Ammon's horn (tissue), 1 donor: ENCODE data around the gene MED22.

Source experiments
- DNase-seq: peaks from one replicate; pipeline ENCODE4 v3.0.0-alpha.2; 2016; ENCODE audit warnings: low spot score

MED22 gene

DNA sequence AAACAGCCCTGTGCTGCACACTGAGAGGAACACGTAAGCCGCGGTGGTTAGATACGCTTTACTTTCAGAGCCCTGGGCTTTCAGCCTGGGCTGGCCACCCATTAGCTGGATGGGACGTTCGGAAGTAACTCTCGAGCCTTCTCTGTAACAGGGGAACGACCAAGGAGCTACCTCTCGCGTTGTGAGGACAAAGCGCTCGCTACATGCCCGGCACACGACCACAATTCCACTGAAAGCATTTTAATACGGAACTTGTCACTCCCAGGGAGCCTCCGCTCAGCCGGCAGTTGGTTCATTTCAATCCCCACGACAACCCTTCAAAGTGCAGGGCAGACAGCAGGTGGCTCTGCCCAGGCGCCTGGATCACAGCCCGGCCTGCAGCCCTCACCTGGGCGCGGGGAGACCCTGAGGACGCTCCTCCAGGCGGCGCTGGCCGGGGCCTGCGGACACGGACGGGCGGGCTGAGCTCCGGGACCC lies 8.0 kb upstream of the MED22 start:
- DNase-seq: no peak

DNA sequence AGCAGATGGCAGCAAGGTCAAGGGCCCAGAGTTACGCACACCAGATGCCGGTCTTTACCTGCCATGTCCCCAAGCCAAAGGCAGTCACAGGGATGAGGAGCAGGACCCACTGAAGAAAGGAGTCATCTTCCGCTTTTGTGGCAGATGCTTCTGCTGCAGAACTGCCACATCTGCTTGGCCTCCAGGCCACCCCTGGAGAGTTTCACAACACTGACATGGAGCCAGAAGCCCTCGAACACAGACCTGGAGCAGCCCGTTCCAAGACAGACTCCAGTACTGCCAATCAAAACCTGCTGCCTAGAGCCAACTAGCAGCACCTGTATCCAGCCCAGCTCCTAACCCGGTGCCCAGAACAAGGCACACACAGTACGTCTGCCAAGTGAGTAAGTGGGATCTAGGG lies 6.8 kb upstream of the MED22 start:
- DNase-seq: no peak

DNA sequence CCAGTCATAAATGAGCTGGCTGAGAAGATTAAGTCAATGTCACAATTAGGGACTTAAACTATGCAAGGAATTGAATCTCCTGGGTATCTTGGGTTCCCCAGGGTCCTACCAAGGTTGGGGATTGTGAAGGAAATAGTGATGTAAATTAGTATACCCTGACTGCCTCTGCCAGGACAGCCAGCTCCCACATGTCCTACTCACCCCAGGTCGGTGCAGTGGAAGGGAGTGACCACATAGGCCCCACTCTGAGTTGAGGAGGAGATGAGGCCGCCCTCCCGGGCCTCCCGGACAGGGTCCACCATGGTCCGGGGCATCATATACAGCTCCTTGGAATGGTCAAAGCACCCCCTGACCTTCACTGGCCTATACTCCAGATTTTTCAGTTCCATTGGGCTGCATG lies 5.6 kb upstream of the MED22 start:
- DNase-seq: no peak

DNA sequence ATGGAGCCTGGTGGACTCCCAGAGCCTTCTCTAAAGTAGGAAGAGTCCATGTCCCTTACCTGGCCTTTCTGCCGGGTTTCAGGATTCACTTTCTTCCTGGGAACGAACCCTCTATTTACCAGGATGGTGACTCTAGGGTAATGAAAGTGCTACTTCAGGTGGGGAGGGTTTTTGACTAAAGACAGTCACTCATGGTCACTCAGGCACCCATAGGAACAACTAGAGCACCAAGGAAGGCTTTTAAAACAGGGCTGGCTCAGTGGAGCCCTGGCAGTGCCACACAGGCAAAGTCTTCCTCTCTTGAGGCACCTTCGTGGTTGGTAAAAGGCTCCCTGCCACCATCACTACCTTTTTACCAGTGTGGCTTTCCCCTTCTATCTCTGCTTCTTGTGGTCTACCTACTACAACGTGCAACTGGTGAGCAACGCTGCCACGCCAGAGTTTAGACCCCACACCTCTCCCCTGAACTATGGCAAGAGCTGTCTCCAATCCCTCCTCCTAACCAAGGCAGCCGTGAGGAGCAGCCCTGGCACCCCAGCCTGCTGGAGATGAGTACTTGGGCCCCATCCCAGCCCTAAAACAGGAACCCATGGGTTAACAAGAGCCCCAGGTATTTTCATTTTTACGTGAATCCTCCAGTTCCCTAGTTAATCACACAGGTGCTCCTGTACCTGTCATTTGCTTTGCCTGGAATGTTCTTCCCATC lies 4.9 kb upstream of the MED22 start:
- DNase-seq: no peak

DNA sequence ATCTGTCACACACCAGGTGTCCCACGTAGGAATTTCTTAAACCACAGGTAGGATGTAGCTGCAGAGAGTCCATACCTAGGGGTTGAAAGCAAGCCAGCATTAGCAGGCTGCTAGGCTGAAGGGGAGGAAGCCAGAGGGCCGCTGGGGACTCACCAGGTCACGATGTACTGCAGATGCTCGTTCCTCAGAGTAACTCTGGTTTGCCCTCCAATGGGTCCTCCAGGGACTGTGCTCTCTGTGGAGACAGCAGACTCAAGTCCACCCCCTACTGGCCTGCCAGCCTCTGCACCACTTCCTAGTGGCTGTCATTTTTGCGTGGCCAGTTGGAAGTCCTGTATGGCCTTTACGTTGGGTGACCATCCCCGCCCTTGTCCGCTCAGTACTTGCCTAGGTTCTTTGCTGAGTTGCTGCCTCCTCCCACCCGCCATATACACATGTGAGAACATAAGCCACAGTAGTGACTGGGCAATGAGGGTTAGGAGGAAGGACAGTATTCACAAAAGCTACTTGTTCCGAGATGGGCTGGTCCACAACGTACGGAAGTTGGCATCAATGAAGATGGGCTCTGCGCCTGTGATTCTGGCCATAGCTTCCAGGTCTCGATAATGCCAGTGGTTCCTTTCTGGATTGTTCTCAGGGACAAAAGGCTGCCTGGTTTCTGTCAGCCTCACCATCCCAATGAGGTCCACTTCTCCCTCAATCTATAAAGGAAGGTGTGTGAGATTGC lies 4.1 kb upstream of the MED22 start:
- no peak for DNase-seq

DNA sequence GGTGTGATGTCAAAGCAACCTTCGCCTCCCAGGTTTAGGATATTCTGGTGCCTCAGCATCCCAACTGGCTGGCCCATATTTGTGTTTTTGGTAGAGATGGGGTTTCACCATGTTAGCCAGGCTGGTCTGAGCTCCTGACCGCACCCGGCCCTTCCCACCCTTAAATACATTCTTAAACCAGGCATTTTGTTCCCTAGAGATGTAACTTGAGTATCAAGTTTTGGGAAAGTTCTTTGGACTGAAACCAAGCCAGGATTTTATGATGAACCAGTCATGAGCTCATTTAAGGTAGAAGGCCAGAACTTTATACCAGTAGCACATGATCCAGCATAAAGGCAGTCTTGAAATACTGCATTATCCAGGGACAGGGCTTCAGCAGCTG lies 3.6 kb upstream of the MED22 start:
- no peak for DNase-seq

DNA sequence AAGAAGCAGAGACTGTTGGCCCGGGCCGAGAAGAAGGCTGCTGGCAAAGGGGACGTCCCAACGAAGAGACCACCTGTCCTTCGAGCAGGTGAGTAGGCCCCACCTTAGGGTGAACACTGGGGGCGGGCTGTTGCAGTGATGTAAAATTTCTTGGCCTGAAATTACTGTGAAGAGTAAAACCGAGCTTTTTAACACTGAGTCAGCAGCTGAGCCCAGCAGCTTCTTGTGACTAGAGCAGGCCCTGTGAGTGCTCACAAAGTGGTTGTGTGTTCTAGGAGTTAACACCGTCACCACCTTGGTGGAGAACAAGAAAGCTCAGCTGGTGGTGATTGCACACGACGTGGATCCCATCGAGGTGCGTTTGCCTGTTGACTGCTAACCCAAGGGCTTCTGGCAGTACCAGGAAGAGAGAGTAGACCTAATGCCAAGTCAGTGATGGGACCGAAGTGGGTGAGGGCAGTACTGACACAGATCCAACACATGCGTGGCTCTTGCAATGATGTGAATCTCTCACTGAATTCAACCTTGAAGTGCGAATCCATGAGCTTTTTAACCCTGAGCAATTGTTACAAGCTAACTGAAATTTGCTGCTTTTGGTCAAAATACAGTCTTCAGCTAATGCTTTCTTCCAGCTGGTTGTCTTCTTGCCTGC lies 2.2 kb upstream of the MED22 start:
- no peak for DNase-seq

DNA sequence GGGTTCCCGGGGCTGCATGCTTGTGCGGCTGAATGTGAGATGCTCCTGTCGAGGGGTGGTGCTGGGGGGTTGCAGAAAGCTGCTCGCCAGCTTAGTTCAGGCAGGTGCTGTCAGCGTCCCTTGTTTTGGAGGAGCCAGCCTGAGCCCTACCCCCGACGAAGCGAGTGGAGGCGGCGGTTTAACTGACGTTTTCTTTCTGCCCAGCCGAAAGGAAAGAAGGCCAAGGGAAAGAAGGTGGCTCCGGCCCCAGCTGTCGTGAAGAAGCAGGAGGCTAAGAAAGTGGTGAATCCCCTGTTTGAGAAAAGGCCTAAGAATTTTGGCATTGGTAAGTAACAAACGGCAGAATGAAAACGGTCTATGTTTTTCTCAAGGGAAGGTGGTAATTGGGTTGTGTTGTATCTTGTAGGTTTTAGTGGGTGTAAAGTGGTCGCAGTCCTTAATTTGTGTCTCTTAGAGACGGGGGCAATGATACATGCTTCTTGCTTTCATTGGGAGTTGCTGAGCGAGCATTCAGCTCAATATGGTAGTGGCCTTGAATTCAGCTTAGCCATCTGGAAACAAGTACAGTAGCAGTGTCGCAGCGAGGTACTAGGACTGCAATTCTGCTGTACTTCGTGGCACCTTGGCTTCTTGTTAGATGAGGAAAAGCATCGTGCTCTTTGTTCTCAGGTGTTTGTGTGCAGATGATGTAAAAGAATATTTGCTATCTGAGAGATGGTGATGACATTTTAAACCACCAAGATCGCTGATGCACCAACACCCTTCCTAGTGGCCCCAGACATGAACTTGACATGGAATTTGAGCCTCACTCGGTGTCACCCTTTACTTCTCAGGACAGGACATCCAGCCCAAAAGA lies 1.0 kb upstream of the MED22 start:
- no peak for DNase-seq

DNA sequence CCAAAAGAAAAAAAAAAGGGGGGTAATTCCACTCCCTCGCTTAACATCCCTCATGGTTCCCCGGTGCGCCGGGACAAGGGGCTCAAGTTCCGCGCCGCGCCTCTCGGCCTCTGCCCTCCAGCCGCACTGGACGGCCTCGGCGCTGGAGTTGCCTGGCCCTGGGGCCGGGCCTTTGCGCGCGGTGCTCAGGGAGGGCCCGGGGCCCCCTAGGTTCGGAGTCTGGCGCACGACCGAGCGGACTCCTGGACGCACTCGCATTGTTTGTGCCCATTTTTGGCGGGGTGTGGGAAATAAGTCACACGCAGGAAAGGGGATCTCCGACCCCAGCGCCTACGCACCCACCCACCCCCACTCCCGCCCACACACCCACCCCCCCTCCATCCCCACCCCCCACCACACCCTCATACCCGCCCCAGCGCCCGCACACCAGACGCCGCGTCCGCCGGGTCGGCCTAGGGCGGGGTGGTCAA lies 381 bp downstream of the MED22 start:
- no peak for DNase-seq

DNA sequence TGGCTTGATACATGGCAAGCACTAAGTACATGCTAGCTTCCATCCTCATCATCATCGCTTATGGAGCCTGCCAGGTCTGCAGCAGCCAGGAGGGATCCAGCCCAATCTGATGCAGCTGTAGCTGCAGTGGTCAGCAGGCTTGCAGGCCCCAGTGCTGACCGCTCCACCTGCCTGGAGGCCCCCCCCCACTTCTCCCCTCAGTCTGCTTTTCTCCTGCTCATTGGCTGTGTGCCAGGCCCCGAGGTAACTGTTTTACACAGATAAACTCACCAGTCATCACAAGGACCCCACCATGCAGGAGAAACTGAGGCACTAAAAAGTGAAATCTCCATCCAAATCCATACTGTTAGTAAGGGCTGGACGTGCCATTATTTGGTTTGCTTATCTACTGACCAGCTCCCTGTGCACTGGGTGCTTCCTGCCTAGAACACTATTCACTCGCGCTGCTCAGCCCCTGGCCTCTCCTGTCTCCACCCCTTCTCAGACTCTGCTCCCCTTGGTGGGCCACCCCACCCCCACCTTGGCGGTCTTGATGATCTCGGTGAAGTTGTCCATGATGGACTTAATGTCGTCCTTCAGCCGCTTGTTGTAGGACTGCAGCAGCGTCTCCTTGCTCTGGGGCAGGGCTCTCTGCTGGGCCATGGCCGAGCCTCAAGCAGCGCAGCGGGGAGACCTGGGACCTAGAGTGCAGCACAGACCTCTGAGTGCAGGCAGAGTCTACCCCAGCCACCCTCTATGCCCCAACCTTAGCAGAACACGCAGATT lies 1.7 kb downstream of the MED22 start:
- DNase-seq: no peak

DNA sequence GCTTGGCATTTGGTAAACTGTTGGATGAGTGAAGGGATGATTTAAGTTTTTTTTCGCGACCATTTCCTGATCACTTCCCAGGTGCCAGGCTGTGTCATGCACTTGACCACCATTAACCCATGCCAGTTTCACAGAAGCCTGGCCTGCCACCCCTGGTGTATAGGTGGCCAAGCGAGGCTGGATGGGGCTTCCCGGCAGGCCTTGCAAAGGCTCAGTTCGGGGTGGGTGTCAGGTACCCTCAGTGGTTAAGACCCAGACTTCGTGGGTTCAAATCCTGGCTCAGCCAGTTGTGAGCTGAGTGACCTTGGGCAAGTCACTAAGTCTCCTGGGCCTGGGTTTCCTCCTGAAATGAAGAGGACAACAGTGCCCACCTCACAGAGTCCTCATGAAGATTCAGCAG lies 2.3 kb downstream of the MED22 start:
- DNase-seq: no peak

DNA sequence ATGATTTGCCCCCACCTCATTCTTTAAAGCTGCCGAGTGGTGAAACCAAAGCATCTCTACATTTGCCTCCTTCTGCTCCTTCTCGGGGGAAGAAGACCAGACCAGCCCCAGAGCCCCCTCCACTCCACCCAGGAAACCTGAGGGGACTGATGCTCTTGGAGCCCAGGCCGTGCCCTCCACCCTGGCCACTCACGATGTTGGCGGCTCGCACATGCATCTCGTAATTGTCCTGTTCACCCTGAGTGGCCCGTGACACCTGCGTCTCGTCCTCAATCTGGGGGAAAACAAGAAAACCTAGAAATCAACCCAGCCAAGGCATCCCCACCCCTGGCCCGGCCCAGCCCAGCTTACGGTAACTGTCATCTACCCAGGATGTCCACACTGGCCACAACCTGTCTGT lies 3.0 kb downstream of the MED22 start:
- DNase-seq: no peak

DNA sequence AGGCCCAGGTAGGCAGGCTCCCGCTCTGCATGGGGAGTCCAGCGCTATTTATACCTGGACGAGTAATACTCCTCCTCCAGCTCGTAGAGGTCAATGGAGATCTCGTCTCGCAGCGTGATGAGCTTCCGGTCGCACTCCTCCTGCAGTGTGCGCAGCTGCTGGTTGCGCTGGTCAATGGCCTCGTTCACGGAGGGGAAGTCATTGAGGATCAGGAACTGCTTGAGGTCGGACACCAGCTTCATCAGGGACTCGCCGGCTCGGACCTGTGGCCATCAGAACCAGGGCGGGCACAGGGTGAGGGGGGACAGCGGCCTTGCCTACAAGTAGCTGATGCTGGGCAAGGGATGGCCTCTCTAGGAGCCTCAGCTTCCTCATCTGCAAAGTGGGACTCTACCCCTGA lies 3.9 kb downstream of the MED22 start:
- DNase-seq: no peak

DNA sequence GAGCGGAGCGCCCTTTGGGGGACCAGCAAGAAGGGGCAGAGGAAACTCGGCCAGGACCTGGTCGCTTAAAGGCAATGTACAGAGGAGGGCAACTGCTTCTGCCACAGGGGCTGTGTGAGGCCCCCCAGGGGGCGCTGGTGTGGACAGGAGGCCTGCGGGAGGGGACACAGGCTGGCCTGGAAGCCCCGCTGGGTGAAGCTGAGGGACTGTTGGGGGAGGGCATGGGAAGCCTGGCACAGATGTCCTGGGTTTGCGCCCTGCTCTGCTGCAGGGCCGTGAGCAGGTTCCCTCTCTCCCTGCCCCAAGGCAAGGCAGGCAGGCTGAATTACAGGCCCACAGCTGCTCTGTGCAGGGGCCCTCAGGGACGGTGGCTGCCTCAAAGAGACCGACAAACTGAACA lies 5.4 kb downstream of the MED22 start:
- no peak for DNase-seq

DNA sequence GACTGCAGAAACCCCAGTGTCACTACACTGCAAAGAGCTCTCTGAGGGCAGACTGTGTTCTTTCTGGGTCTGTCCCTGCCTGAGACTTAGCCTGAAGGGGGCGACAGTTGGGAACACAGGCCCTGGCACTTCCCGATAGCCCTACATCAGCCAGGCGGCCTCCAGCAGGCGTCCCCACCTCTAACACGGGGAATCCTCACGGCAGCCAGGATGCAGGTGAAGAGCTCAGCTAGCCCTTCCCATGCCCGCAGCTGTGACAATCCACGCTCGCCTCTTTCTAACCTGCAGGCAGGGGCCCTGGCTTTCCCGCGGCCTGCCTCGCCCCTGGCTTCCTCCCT lies 5.9 kb downstream of the MED22 start:
- DNase-seq: no peak

DNA sequence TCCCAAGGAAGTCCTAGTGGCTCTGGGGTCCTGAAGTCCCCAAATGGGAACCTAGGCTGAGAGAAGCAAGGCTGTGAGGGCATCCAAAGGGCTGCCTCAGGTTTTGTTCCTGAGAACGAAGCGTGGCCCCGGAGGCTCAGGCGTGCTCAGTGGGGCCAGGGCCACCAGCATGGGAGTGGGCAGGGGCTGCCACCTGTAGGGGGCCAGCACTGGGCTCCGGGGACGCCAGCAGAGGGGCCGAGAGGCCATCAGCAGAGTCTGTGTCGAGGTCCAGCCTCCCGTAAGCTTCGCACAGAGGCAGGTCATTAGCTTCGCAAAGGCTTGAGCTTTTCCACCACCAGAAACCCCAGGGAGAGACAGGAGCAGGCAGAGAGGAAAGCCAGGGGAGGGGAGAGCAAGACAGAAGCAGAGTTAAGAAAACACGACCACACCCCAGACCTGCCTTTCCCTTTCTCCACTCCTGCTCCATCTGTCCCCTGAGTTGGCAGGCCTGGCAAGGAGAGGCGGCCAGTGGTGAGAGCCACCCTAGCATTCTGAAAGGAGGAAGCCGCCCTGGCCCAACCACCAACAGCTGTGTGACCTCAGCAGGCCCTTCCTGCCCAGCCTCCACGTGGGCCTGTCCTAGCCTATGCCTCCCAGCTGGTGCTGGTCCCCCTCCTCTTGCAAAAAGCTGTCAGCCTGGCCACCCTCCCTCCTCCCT lies 6.4 kb downstream of the MED22 start:
- peak; percentile 62 for DNase-seq

DNA sequence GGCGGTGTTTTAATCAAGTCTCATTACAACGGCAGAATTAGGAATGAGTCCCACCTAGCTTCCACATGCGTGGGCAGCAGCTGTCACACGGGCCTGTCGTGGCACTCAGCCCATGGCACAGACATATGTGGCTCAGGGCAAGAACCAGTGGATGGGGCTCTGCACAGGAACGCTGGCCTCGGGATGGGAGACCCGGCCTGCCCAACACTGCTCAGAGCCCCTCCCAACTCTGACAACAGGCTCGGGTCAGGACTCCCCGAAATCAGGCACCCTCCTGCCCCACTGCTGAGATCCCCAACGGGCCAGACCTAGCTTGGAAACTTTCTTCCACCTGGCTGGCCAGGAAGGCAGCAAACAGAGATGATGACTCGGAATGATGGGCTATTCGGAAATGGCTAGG lies 7.0 kb downstream of the MED22 start:
- DNase-seq: no peak

DNA sequence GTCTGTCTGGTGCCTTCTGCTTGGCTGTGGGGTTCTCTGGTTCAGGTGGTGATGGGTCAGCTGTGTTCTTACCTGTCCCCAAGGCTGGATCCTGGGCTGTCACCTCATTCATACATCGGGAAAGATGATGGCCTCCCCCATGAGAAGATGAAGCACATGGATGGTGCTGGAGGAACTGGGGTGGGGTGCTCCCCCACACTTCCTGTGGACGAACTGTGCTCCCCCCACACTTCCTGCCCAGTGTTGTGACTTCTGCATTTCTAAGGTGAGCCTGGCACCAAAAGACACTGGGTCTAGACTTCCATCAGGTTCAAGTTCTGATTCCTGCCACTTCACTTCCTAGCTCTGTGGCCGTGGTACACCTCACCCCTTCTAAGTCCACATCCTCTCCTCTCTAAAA lies 7.7 kb downstream of the MED22 start:
- DNase-seq: no peak

DNA sequence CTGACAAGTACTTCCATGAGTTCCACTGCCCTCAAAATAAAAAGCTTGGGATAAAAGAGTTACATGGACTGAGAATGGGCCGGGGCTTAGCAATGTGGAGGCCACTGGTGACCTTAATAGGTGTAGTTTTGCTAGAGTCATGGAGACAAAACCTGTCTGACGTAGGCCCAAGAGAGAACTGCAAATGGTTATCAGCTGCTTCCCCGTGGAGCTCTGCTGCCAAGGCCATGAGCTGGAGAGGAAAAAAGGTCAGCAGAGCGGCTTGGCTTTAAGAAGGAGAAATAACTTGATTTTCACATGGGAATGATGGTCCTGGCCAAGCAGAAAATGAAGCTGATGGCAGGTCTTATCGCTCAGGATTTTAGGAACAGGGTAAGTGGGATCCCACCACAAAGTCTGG lies 8.3 kb downstream of the MED22 start:
- DNase-seq: no peak

DNA sequence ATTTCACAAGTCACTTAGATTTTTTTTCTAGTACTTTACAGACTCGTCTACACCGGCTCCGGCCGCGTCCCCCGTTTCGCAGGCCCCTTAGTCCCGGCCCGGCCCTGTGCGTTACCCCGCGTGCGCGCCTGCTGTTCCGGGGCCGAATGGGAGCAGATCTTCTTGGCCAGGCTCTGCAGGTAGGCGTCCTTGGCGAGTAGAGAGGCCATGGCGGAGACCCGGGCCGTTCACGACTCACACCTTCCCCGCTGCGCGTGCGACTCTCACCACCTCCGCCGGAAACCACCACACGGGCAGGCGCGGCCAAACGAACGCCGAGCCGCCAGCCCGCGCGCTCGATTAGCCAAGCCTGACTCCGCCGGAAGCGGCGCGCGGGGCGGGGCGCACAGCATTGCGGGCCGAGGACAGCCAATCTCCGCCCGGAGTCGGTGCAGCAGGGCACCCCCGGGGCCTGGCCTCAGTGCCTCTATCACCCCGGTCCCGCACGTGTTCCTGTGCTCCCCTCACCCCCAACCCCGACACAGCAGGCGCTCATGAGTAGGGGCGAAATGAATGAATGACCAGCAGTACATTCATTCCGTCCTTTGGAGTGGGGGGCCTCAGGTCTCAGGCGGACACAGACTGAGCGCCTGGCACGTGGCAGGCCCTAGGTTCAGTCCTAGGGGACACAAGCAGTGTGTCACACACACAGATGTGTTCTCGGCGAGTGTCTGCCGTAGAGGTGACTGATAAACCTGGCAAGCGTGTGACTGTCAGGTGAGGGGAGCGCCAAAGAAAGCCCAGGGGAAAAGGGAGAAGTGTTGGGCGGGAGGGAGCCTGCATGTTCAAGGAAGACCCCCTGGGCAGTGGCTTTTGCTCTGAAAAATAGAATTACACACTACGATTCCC lies 11.8 kb downstream of the MED22 start, which contains the start of gene SURF6:
TSS of gene SURF6 (minus strand) at position 265 of the 888 bp plus-strand sequence. CDS start at position 209, 56 bp downstream.
- DNase-seq: peak; percentile 91
